Neural progenitor cell (in vitro differentiated cells): Measurements from ENCODE around the gene PIGO. TPM values are rescaled to one million over a fixed set of nuclear protein-coding genes. Genes with fewer than 3 reads are reported as not detected.

Source experiments
- DNase-seq: peaks from one replicate; pipeline ENCODE4 v3.0.0-alpha.2; 2016; ENCODE audit warnings: low spot score
- H2AFZ ChIP-seq: fragments of 200-600 bp; sonication (generic); replicated peaks from 2 replicates; pipeline ENCODE4 v1.6.1; 2016; ENCODE audit warnings: antibody characterized with exemption
- H3F3A ChIP-seq: fragments of 200-600 bp; sonication (generic); 2 replicates; pipeline ENCODE4 v1.6.1; 2016; ENCODE audit warnings: antibody characterized with exemption, low read depth
- H3K27ac ChIP-seq: fragments of 200-600 bp; sonication (generic); 2 replicates; pipeline ENCODE4 v1.5.1; 2016; ENCODE audit warnings: mild to moderate bottlenecking
- H3K27me3 ChIP-seq: fragments of 200-600 bp; sonication (generic); 2 replicates; pipeline ENCODE4 v1.6.1; 2016; ENCODE audit warnings: mild to moderate bottlenecking, moderate library complexity
- H3K36me3 ChIP-seq: fragments of 200-600 bp; sonication (generic); 2 replicates; pipeline ENCODE4 v1.5.1; 2016
- H3K4me1 ChIP-seq: fragments of 200-600 bp; sonication (generic); 2 replicates; pipeline ENCODE4 v1.6.1; 2016; ENCODE audit warnings: mixed run types
- H3K4me2 ChIP-seq: fragments of 200-600 bp; sonication (generic); 2 replicates; pipeline ENCODE4 v1.6.1; 2016
- H3K4me3 ChIP-seq: fragments of 200-600 bp; sonication (generic); 2 replicates; pipeline ENCODE4 v1.5.1; 2016
- H3K79me2 ChIP-seq: fragments of 200-600 bp; sonication (generic); 2 replicates; pipeline ENCODE4 v1.6.1; 2016; ENCODE audit warnings: low read depth
- H3K9ac ChIP-seq: fragments of 200-600 bp; sonication (generic); 2 replicates; pipeline ENCODE4 v1.6.1; 2016
- H3K9me3 ChIP-seq: fragments of 200-600 bp; sonication (generic); 2 replicates; pipeline ENCODE4 v1.5.1; 2016; ENCODE audit warnings: low read depth
- H4K20me1 ChIP-seq: fragments of 200-600 bp; sonication (generic); 2 replicates; pipeline ENCODE4 v1.6.1; 2016; ENCODE audit warnings: low read depth
- H3K27ac Mint-ChIP-seq: 3 replicates; pipeline ENCODE4 v1.8.0; 2021; ENCODE audit warnings: mixed read lengths
- H3K27me3 Mint-ChIP-seq: 2 replicates; pipeline ENCODE4 v1.8.0; 2022; ENCODE audit warnings: low read depth, mild to moderate bottlenecking, inconsistent platforms, moderate library complexity, mixed read lengths; ENCODE audit not compliant: insufficient read depth
- H3K36me3 Mint-ChIP-seq: 3 replicates; pipeline ENCODE4 v1.8.0; 2021; ENCODE audit warnings: mixed read lengths
- H3K4me1 Mint-ChIP-seq: 3 replicates; pipeline ENCODE4 v1.8.0; 2021; ENCODE audit warnings: mixed read lengths
- H3K4me3 Mint-ChIP-seq: 3 replicates; pipeline ENCODE4 v1.8.0; 2021; ENCODE audit warnings: mild to moderate bottlenecking, moderate library complexity, mixed read lengths
- H3K9me3 Mint-ChIP-seq: 3 replicates; pipeline ENCODE4 v1.8.0; 2020; ENCODE audit warnings: mixed read lengths
- EZH2 ChIP-seq: fragments of 200-600 bp; sonication (generic); IDR thresholded peaks from 2 replicates; pipeline ENCODE4 v1.6.1; 2017; ENCODE audit warnings: antibody characterized with exemption, mild to moderate bottlenecking, moderate library complexity
- EZH2phosphoT487 ChIP-seq: fragments of 200-600 bp; sonication (generic); IDR thresholded peaks from 2 replicates; pipeline ENCODE4 v1.6.1; 2017; ENCODE audit warnings: antibody characterized with exemption
- total RNA-seq: library from RNA; depleted of rRNA; stranded (reverse); fragments of >200 nt; gene quantifications from 2 replicates; pipeline ENCODE4 v1.2.3, GENCODE V29; 2015; ENCODE audit warnings: low replicate concordance
- TF ChIP-seq, protein P1 (sequence below): fragments of 200-600 bp; sonication (generic); IDR thresholded peaks from 2 replicates; pipeline ENCODE4 v1.5.1; 2017; ENCODE audit warnings: antibody characterized with exemption, mild to moderate bottlenecking

PIGO gene
- total RNA-seq, 1 donor from 2014 or later: 12.3 TPM

DNA sequence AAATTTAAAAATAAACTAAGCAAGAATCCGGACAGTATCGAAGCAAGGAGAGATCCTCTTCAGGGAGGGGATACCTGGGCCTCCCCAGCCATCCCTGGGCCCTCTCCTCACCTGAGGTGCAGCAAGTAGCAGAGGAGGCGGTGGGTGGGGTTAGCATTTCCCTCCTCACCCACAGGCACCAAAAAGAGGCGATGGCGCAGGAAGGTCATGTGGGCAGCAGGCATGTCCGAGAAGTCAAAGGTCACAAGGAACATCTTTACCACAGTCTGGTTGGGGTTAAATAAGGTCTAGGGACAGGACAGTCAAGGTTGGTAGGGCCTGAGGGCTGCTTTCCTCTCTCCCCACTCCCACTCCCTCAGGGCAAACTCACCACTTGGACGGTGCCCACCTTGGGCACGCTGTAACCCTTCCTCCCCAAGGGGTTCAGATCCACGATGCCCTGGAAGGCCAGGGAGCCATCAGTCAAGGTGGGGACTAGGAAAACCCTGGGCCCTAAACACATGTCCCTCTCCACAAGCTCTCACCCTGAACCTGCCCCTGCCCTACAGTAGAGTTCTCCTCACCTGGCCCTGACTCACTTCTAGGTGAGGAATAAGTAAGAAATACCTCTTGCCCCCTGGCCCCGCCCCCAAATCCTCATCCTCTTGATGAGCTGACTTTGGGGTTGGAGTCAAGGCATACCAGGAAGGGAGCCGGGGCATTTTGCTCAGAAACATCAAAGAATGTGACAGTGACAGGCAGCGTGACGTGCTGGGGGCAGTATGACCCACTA, 9.4 kb upstream of the PIGO start:
- Histone ChIP-seq H3K27ac (no peak overlapping the region), H2AFZ (no peak overlapping the region), H3K27me3 (no peaks in the 10 kb centered on the region), H3K9ac (no peak overlapping the region), H3K4me1 (peaks cover 20% of the 10 kb centered on the region), H3K79me2 (peaks cover 24% of the 10 kb centered on the region), H3K4me2 (no peak overlapping the region), H3K36me3 (no peaks in the 10 kb centered on the region), H3K4me3 (no peak overlapping the region), H4K20me1 (peaks cover 18% of the 10 kb centered on the region), H3F3A (peaks cover 17% of the 10 kb centered on the region), H3K9me3 (no peaks in the 10 kb centered on the region)
- no peak for TF ChIP-seq EZH2
- TF ChIP-seq, protein P1, sequence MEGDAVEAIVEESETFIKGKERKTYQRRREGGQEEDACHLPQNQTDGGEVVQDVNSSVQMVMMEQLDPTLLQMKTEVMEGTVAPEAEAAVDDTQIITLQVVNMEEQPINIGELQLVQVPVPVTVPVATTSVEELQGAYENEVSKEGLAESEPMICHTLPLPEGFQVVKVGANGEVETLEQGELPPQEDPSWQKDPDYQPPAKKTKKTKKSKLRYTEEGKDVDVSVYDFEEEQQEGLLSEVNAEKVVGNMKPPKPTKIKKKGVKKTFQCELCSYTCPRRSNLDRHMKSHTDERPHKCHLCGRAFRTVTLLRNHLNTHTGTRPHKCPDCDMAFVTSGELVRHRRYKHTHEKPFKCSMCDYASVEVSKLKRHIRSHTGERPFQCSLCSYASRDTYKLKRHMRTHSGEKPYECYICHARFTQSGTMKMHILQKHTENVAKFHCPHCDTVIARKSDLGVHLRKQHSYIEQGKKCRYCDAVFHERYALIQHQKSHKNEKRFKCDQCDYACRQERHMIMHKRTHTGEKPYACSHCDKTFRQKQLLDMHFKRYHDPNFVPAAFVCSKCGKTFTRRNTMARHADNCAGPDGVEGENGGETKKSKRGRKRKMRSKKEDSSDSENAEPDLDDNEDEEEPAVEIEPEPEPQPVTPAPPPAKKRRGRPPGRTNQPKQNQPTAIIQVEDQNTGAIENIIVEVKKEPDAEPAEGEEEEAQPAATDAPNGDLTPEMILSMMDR: no peak
- TF ChIP-seq EZH2phosphoT487: no peak
- H3K4me1 Mint-ChIP-seq: peaks cover 60% of the 10 kb centered on the region
- H3K9me3 Mint-ChIP-seq: no peaks in the 10 kb centered on the region
- peaks cover 29% of the 10 kb centered on the region for H3K36me3 Mint-ChIP-seq
- peaks cover 14% of the 10 kb centered on the region for H3K27me3 Mint-ChIP-seq
- DNase-seq: no peak
- H3K27ac Mint-ChIP-seq: peak overlapping the region; percentile 87
- no peak overlapping the region for H3K4me3 Mint-ChIP-seq

- Mint-ChIP-seq H3K36me3 (peaks cover 34% of the 10 kb centered on the region), H3K4me1 (peaks cover 54% of the 10 kb centered on the region), H3K27me3 (peaks cover 14% of the 10 kb centered on the region), H3K4me3 (peak overlapping the region; percentile 70), H3K27ac (peak overlapping the region; percentile 98), H3K9me3 (no peaks in the 10 kb centered on the region)
- no peaks in the 10 kb centered on the region for H3K27me3 ChIP-seq
- no peak overlapping the region for H3K9ac ChIP-seq
- H3K4me2 ChIP-seq: no peak overlapping the region
- H3K79me2 ChIP-seq: peaks cover 18% of the 10 kb centered on the region
- no peak overlapping the region for H3K27ac ChIP-seq
- TF ChIP-seq, protein P1: no peak
- TF ChIP-seq EZH2phosphoT487 (no peak), EZH2 (no peak)
- no peaks in the 10 kb centered on the region for H3K36me3 ChIP-seq
- no peaks in the 10 kb centered on the region for H3K9me3 ChIP-seq
- H4K20me1 ChIP-seq: peaks cover 12% of the 10 kb centered on the region
- H3K4me3 ChIP-seq: no peak overlapping the region
- DNase-seq: no peak
- H2AFZ ChIP-seq: no peak overlapping the region
- H3K4me1 ChIP-seq: peaks cover 16% of the 10 kb centered on the region
- H3F3A ChIP-seq: peaks cover 17% of the 10 kb centered on the region
These were observed 8.7 kb upstream of the PIGO start for GRCh38 chr9:35105126-35105525.

GRCh38 chr9:35104586-35104985, 8.2 kb upstream of the PIGO start:
- H3K4me1 ChIP-seq: peaks cover 16% of the 10 kb centered on the region
- peaks cover 7% of the 10 kb centered on the region for H4K20me1 ChIP-seq
- Mint-ChIP-seq H3K36me3 (peaks cover 36% of the 10 kb centered on the region), H3K4me1 (peaks cover 48% of the 10 kb centered on the region), H3K4me3 (peak overlapping the region; percentile 94), H3K27me3 (peaks cover 14% of the 10 kb centered on the region), H3K27ac (peak overlapping the region; percentile 100), H3K9me3 (no peaks in the 10 kb centered on the region)
- H3K27ac ChIP-seq: peak overlapping the region; percentile 5
- no peak overlapping the region for H3K4me3 ChIP-seq
- peak overlapping the region; percentile 95 for H3K4me2 ChIP-seq
- H3K9me3 ChIP-seq: no peaks in the 10 kb centered on the region
- H3K27me3 ChIP-seq: no peaks in the 10 kb centered on the region
- no peak overlapping the region for H3K9ac ChIP-seq
- peaks cover 17% of the 10 kb centered on the region for H3F3A ChIP-seq
- no peak for DNase-seq
- no peak overlapping the region for H2AFZ ChIP-seq
- H3K79me2 ChIP-seq: peaks cover 17% of the 10 kb centered on the region
- TF ChIP-seq, protein P1: no peak
- TF ChIP-seq EZH2phosphoT487 (no peak), EZH2 (no peak)
- H3K36me3 ChIP-seq: no peaks in the 10 kb centered on the region
